Naive thymus-derived CD4-positive, alpha-beta T cell (primary cell): ENCODE results near the gene POSTN. TPM values are rescaled to one million over a fixed set of nuclear protein-coding genes. Genes with fewer than 3 reads are reported as not detected.

Experiments used
- ATAC-seq: fragments of 150-1000 bp; cut with Tn5 transposase; 2 replicates; pipeline ENCODE4 v1.10.0; 2021; ENCODE audit warnings: mild to moderate bottlenecking, moderate library complexity
- CTCF ChIA-PET: fragments of 350-600 bp; sonication (Branson Sonifier 250); formaldehyde crosslinking; loops from one replicate; lab custom pipeline; 2021; ENCODE audit warnings: antibody characterized with exemption; lab: Charles Lee
- POLR2A ChIA-PET: fragments of 350-600 bp; sonication (Branson Sonifier 250); formaldehyde crosslinking; loops from one replicate; lab custom pipeline; 2021; ENCODE audit warnings: antibody characterized with exemption, inconsistent platforms; lab: Charles Lee
- DNase-seq, 9 donors: peaks; one replicate each; pipeline versions ENCODE4 v3.0.0 to v3.0.0-alpha.2; 2020 to 2022; ENCODE audit warnings: mixed read lengths in 1 of 9
- H3K27ac ChIP-seq: one replicate; pipeline ENCODE4 v1.7.0; 2013; ENCODE audit warnings: mild to moderate bottlenecking, low read depth, low read length, moderate library complexity
- H3K27me3 ChIP-seq, 2 donors: one replicate each; pipeline ENCODE4 v1.7.0; 2013; ENCODE audit warnings: low read length in 2 of 2, mild to moderate bottlenecking in 2 of 2, moderate library complexity in 2 of 2; ENCODE audit not compliant: control insufficient read depth in 2 of 2, insufficient read depth in 2 of 2
- H3K36me3 ChIP-seq, 3 experiments: 1 replicate in 2 of 3; 2 replicates in 1 of 3; pipeline ENCODE4 v1.7.0; 2013; ENCODE audit warnings: low read length in 3 of 3, mild to moderate bottlenecking in 3 of 3, moderate library complexity in 1 of 3; ENCODE audit not compliant: insufficient read depth in 3 of 3, control insufficient read depth in 2 of 3
- H3K4me1 ChIP-seq, 2 donors: one replicate each; pipeline ENCODE4 v1.7.0; 2013; ENCODE audit warnings: low read length in 2 of 2, mild to moderate bottlenecking in 2 of 2, moderate library complexity in 1 of 2; ENCODE audit not compliant: control insufficient read depth in 2 of 2, insufficient read depth in 2 of 2
- H3K4me3 ChIP-seq: 2 replicates; pipeline ENCODE4 v1.7.0; 2013; ENCODE audit warnings: mild to moderate bottlenecking, low read length
- H3K9me3 ChIP-seq, 3 experiments: 1 replicate in 2 of 3; 2 replicates in 1 of 3; pipeline ENCODE4 v1.7.0; 2013; ENCODE audit warnings: low read length in 3 of 3; ENCODE audit not compliant: control insufficient read depth in 2 of 3
- H3K27ac Mint-ChIP-seq, 9 donors: one replicate each; pipeline ENCODE4 v1.8.0; 2020 to 2022; ENCODE audit warnings: mixed read lengths in 9 of 9, mild to moderate bottlenecking in 8 of 9, moderate library complexity in 5 of 9, inconsistent platforms in 2 of 9
- H3K27me3 Mint-ChIP-seq, 5 donors: one replicate each; pipeline ENCODE4 v1.8.0; 2021 to 2022; ENCODE audit warnings: mixed read lengths in 5 of 5, mild to moderate bottlenecking in 1 of 5
- H3K36me3 Mint-ChIP-seq, 5 donors: one replicate each; pipeline ENCODE4 v1.8.0; 2020 to 2022; ENCODE audit warnings: mixed read lengths in 5 of 5, mild to moderate bottlenecking in 3 of 5, inconsistent platforms in 1 of 5
- H3K4me1 Mint-ChIP-seq, 7 donors: one replicate each; pipeline ENCODE4 v1.8.0; 2020 to 2022; ENCODE audit warnings: mixed read lengths in 7 of 7, mild to moderate bottlenecking in 3 of 7, inconsistent platforms in 1 of 7
- H3K4me3 Mint-ChIP-seq, 10 donors: one replicate each; pipeline ENCODE4 v1.8.0; 2020 to 2022; ENCODE audit warnings: mild to moderate bottlenecking in 10 of 10, mixed read lengths in 10 of 10, moderate library complexity in 6 of 10, inconsistent platforms in 2 of 10
- H3K9me3 Mint-ChIP-seq, 11 donors: one replicate each; pipeline ENCODE4 v1.8.0; 2020 to 2022; ENCODE audit warnings: mixed read lengths in 11 of 11, mild to moderate bottlenecking in 4 of 11, inconsistent platforms in 1 of 11, moderate library complexity in 1 of 11
- intact Hi-C, 2 donors: fragments of 100-400 bp; cut with micrococcal nuclease; formaldehyde crosslinking; loops; one replicate each; pipeline ENCODE4 v1.15.1; 2023
- polyA plus RNA-seq, 2 donors: library from polyadenylated mRNA; unstranded; fragments of 300-500 nt; fragmentation: Illumina TruSeq; gene quantifications; one replicate each; pipeline ENCODE4 v1.2.3, GENCODE V29; 2021
- total RNA-seq, 6 experiments: library from RNA in 5 of 6; stranded (reverse) in 5 of 6; gene quantifications; 1 replicate in 5 of 6; 2 replicates in 1 of 6; pipeline ENCODE4 v1.2.3 and lab custom pipeline; 2021 to 2026

The POSTN gene
- total and polyA plus RNA-seq, 7 experiments from 2014 or later = not detected

DNA sequence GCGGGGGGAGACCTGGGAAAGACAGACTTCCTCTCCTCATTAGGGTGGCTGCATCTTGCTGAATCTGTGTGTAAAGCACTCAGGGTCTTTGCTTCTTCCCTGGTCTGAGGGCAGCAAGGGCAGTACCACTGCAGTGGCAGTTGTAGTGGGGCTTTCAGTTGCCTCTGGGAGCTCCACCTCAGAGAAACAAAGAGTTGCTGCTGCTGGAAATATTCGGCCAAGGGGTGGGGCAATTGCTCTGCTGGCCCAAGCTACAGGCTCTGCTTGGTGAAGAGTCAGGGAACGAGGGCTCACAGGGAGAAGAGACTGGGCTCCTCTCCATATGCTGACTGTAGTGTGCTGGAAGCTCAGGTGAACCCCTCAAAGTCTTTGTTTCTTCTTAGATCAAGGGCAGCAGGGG is 52.5 kb downstream of the POSTN start:
- CTCF ChIA-PET = no interaction called here
- no peaks in the 10 kb centered on the region for H3K4me1 ChIP-seq
- no peaks in the 10 kb centered on the region for H3K27me3 Mint-ChIP-seq

DNA sequence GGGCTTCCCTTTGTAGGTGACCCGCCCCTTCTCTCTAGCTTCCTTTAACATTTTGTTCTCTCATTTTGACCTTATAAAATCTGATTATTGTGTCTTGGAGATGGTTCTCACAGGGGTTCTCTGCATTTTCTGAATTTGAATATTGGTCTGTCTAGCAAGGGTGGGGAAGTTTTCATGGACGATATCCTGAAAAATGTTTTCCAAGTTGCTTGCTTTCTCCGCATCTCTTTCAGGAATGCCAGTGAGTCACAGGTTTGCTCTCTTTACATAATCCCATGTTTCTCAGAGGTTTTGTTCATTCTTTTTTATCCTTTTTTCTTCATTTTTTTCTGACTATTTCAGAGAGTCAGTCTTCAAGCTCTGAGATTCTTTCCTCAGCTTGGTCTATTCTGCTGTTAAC is 53.6 kb downstream of the POSTN start:
- H3K27ac ChIP-seq = no peak overlapping the region
- H3K4me3 Mint-ChIP-seq = no peak overlapping the region
- ChIA-PET POLR2A (no interaction called here), CTCF (no interaction called here)
- intact Hi-C loops = no loop called here
- H3K9me3 Mint-ChIP-seq = peaks cover 2 to 14% (median 7%) of the 10 kb centered on the region in 11 donors
- ATAC-seq (no peak), DNase-seq (no peak)
- peaks cover 0 to 5% (median 0%) of the 10 kb centered on the region in 5 donors for H3K36me3 Mint-ChIP-seq
- no peaks in the 10 kb centered on the region for H3K4me1 ChIP-seq
- H3K27me3 Mint-ChIP-seq = no peaks in the 10 kb centered on the region
- H3K9me3 ChIP-seq = no peaks in the 10 kb centered on the region
- no peak overlapping the region for H3K27ac Mint-ChIP-seq
- no peaks in the 10 kb centered on the region for H3K27me3 ChIP-seq
- H3K4me1 Mint-ChIP-seq = no peaks in the 10 kb centered on the region
- no peak overlapping the region for H3K4me3 ChIP-seq
- no peaks in the 10 kb centered on the region for H3K36me3 ChIP-seq

More for the DNA sequence above, 52.5 kb downstream of the POSTN start:
- Mint-ChIP-seq H3K9me3 (peaks cover 0 to 14% (median 11%) of the 10 kb centered on the region in 11 donors), H3K36me3 (peaks cover 0 to 5% (median 0%) of the 10 kb centered on the region in 5 donors), H3K4me3 (no peak overlapping the region), H3K4me1 (no peaks in the 10 kb centered on the region), H3K27ac (no peak overlapping the region)
- intact Hi-C loops = no loop called here
- Histone ChIP-seq H3K27ac (no peak overlapping the region), H3K27me3 (no peaks in the 10 kb centered on the region), H3K36me3 (no peaks in the 10 kb centered on the region), H3K9me3 (no peaks in the 10 kb centered on the region), H3K4me3 (no peak overlapping the region)
- POLR2A ChIA-PET = no interaction called here
- ATAC-seq (no peak), DNase-seq (no peak)

DNA sequence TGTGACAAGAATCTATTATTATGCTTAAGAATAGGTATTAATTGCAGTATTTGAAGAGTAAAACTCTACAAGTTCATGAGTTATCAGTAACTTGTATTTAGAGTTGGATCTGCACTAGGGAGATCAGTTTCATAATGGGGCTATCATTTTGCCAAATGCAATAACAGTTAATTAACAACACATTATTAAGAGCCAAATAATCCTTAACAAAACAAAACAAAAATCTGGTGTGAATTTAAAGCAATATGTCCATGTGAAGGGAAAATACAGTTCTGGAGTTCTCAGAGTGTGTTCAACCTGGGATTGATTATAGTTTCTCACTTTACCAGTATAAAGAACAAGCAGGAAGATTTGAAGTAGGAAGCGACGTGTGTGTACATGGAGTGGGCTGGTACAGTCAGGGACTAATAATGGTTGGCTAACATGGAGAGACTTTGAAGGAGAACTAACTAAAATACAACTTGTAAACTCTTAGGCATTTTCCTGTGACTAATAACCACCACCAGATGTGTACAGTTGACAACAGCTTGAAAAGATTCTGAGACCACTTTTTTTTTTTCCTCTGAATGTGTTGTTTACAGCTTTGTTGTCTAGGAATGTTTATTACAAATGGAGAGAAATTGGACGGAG is 58.5 kb downstream of the POSTN start:
- Mint-ChIP-seq H3K4me1 (no peaks in the 10 kb centered on the region), H3K27ac (no peak overlapping the region), H3K9me3 (peaks cover 0 to 36% (median 5%) of the 10 kb centered on the region in 11 donors), H3K4me3 (no peak overlapping the region), H3K27me3 (no peaks in the 10 kb centered on the region), H3K36me3 (no peaks in the 10 kb centered on the region)
- ChIA-PET CTCF (no interaction called here), POLR2A (no interaction called here)
- H3K27me3 ChIP-seq = no peaks in the 10 kb centered on the region
- no peak for DNase-seq
- no peak overlapping the region for H3K27ac ChIP-seq
- intact Hi-C loops = loop anchor here in 1 of 2 donors (5.0 kb wide), 1 partner anchor 203 kb away; no protein-coding TSS in a partner anchor
- no peak overlapping the region for H3K4me3 ChIP-seq
- no peaks in the 10 kb centered on the region for H3K36me3 ChIP-seq
- no peaks in the 10 kb centered on the region for H3K4me1 ChIP-seq
- no peak for ATAC-seq
- no peaks in the 10 kb centered on the region for H3K9me3 ChIP-seq

DNA sequence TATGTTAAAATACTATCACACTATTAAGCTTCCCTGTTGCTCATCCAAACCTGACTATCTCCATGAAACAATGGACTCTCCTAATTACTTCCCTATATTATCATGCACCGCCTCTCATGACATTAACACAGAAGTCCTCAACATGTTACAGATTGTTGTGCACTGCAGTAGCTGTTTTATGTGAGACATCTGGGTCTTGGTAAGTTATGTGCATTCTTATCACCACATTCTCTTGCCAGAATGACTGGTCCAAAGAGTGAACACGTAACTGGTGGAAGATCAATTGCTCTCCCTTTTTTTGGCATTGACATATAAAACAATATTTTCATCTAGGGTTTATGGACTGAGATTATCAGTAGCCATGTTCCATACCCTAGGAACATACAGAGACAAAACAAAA is 59.4 kb downstream of the POSTN start:
- Histone ChIP-seq H3K9me3 (no peaks in the 10 kb centered on the region), H3K27me3 (no peaks in the 10 kb centered on the region), H3K36me3 (no peaks in the 10 kb centered on the region), H3K4me3 (no peak overlapping the region), H3K4me1 (no peaks in the 10 kb centered on the region), H3K27ac (no peak overlapping the region)
- intact Hi-C loops = loop anchor here in 1 of 2 donors (5.0 kb wide), 1 partner anchor 202 kb away; no protein-coding TSS in a partner anchor
- ATAC-seq = no peak
- Mint-ChIP-seq H3K9me3 (peaks cover 0 to 36% (median 6%) of the 10 kb centered on the region in 11 donors), H3K27me3 (no peaks in the 10 kb centered on the region), H3K4me1 (no peaks in the 10 kb centered on the region), H3K36me3 (no peaks in the 10 kb centered on the region), H3K27ac (no peak overlapping the region), H3K4me3 (no peak overlapping the region)
- ChIA-PET CTCF (no interaction called here), POLR2A (no interaction called here)
- DNase-seq = no peak

DNA sequence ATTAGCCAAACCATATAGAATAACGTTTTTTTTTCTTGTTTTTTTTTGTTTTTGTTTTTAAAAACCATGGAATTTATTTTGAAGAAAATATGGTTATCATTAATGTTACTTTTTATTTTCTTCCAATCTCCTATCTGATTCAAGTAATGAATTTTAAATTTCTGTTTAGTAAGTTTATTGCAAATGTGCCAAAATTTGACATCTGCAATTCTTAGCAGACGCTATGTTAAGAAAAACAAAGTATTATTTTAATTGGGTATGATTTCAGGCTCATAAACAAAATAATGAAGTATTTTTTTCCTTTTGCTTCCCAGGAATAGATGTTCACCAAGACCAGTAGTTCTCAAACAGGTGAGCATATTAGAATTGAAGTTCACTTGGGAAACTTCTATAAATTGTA is 63.1 kb downstream of the POSTN start:
- ATAC-seq = no peak
- Mint-ChIP-seq H3K27me3 (no peaks in the 10 kb centered on the region), H3K27ac (no peak overlapping the region), H3K9me3 (peaks cover 3 to 39% (median 10%) of the 10 kb centered on the region in 11 donors), H3K36me3 (no peaks in the 10 kb centered on the region), H3K4me1 (no peaks in the 10 kb centered on the region), H3K4me3 (no peak overlapping the region)
- ChIA-PET CTCF (no interaction called here), POLR2A (no interaction called here)
- H3K36me3 ChIP-seq = no peaks in the 10 kb centered on the region
- H3K27ac ChIP-seq = no peak overlapping the region
- no peaks in the 10 kb centered on the region for H3K4me1 ChIP-seq
- intact Hi-C loops = loop anchor here in 1 of 2 donors (5.0 kb wide), 1 partner anchor 198 kb away; no protein-coding TSS in a partner anchor
- H3K27me3 ChIP-seq = no peaks in the 10 kb centered on the region
- H3K9me3 ChIP-seq = peaks cover 0 to 4% (median 0%) of the 10 kb centered on the region in 3 experiments
- H3K4me3 ChIP-seq = no peak overlapping the region
- DNase-seq = no peak

DNA sequence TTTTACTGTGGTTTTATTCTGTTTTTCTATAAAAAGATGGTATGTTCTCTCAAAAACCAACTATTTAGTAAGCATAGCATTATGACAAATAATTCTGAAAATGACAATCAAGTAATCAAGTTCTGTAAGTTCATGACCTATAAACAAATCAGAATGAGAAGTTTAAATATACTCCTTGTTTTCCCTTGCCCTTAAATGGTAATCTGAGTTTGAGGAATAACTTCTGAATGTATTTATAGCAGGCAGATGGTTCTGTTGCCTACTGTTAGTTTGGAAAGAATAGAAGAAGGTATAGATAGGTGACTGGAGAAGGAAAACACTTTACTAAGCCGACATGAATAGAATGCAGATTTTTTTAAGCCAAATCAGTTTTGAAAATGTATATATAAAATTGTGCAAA is 63.9 kb downstream of the POSTN start:
- H3K4me1 ChIP-seq = no peaks in the 10 kb centered on the region
- Mint-ChIP-seq H3K27me3 (no peaks in the 10 kb centered on the region), H3K4me3 (no peak overlapping the region), H3K27ac (no peak overlapping the region), H3K9me3 (peaks cover 3 to 33% (median 12%) of the 10 kb centered on the region in 11 donors), H3K36me3 (no peaks in the 10 kb centered on the region), H3K4me1 (no peaks in the 10 kb centered on the region)
- DNase-seq = no peak
- H3K27ac ChIP-seq = no peak overlapping the region
- H3K36me3 ChIP-seq = no peaks in the 10 kb centered on the region
- ChIA-PET POLR2A (no interaction called here), CTCF (no interaction called here)
- intact Hi-C loops = loop anchor here in 1 of 2 donors (5.0 kb wide), 1 partner anchor 197 kb away; no protein-coding TSS in a partner anchor
- no peak overlapping the region for H3K4me3 ChIP-seq
- peaks cover 0 to 4% (median 0%) of the 10 kb centered on the region in 3 experiments for H3K9me3 ChIP-seq
- H3K27me3 ChIP-seq = no peaks in the 10 kb centered on the region
- ATAC-seq = no peak

DNA sequence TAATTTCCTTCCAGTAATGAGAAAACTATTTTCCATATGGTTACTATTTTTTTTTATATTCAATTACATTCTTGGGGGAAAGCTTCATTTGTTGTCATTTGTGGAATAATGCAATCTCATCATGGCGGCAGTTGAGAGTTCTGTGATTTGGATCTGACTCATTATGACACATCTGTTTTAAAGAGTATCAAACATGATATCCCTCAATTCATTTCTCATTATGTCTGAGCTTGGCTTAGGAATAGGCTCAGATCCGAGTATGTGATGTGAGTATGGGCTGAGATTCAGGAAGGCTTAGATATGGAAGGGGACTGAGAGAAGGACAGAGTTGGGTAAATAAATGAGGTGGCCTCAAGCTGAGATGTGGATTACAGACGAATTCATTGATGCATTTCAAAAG is 64.4 kb downstream of the POSTN start:
- Mint-ChIP-seq H3K27me3 (no peaks in the 10 kb centered on the region), H3K27ac (no peak overlapping the region), H3K36me3 (no peaks in the 10 kb centered on the region), H3K9me3 (peaks cover 3 to 28% (median 14%) of the 10 kb centered on the region in 11 donors), H3K4me3 (no peak overlapping the region), H3K4me1 (no peaks in the 10 kb centered on the region)
- no peak for ATAC-seq
- Histone ChIP-seq H3K4me3 (no peak overlapping the region), H3K9me3 (peaks cover 0 to 4% (median 0%) of the 10 kb centered on the region in 3 experiments), H3K36me3 (no peaks in the 10 kb centered on the region), H3K4me1 (no peaks in the 10 kb centered on the region), H3K27ac (no peak overlapping the region), H3K27me3 (no peaks in the 10 kb centered on the region)
- ChIA-PET CTCF (no interaction called here), POLR2A (no interaction called here)
- DNase-seq = no peak
- intact Hi-C loops = no loop called here
